HG03575 (cell line): ENCODE results near the gene PTAR1.
"Not testable (repeated sequence)": the region's sequence is repeated elsewhere in the genome, so short reads cannot be mapped to it uniquely, and the experiment has no call there.

Experiments
- ATAC-seq: cut with Tn5 transposase; IDR thresholded peaks from one replicate; pipeline ENCODE4 v1.9.1; 2021; ENCODE audit not compliant: unreplicated experiment, insufficient number of reproducible peaks, low FRiP score; ENCODE audit errors: extremely low read depth

PTAR1 gene

GRCh38 chr9:69759421-69760277, at the start of gene PTAR1:
PTAR1 (minus strand) TSS chr9:69760011; CDS start chr9:69759938, 73 bp downstream.
- peak; percentile 58 for ATAC-seq

GRCh38 chr9:69809304-69809863, 49.6 kb upstream of the PTAR1 start:
- no peak for ATAC-seq

- no peak for ATAC-seq
These were observed 46.8 kb upstream of the PTAR1 start for GRCh38 chr9:69806627-69807026.

- ATAC-seq, result no peak
These were observed 46.2 kb upstream of the PTAR1 start for GRCh38 chr9:69805962-69806515.

- no peak for ATAC-seq
These were observed 42.2 kb upstream of the PTAR1 start for GRCh38 chr9:69801989-69802388.

- ATAC-seq, result not testable (repeated sequence)
These were observed 40.2 kb upstream of the PTAR1 start for GRCh38 chr9:69800027-69800426.

- ATAC-seq, result not testable (repeated sequence)
These were observed 39.7 kb upstream of the PTAR1 start for GRCh38 chr9:69799521-69799920.

GRCh38 chr9:69798744-69799143, 38.9 kb upstream of the PTAR1 start:
- ATAC-seq, result no peak

GRCh38 chr9:69797675-69798074, 37.9 kb upstream of the PTAR1 start:
- ATAC-seq, result no peak

GRCh38 chr9:69794356-69794755, 34.5 kb upstream of the PTAR1 start:
- ATAC-seq, result no peak

- ATAC-seq, result no peak
These were observed 25.9 kb upstream of the PTAR1 start for GRCh38 chr9:69785757-69786156.

GRCh38 chr9:69773258-69773657, 13.4 kb upstream of the PTAR1 start:
- ATAC-seq, result no peak

- ATAC-seq, result no peak
These were observed 12.1 kb upstream of the PTAR1 start for GRCh38 chr9:69771775-69772418.

GRCh38 chr9:69768716-69769115, 8.9 kb upstream of the PTAR1 start:
- no peak for ATAC-seq

GRCh38 chr9:69768101-69768500, 8.3 kb upstream of the PTAR1 start:
- ATAC-seq, result no peak

- not testable (repeated sequence) for ATAC-seq
These were observed 4.1 kb upstream of the PTAR1 start for GRCh38 chr9:69763862-69764261.

- no peak for ATAC-seq
These were observed 2.7 kb upstream of the PTAR1 start for GRCh38 chr9:69762527-69762926.

- no peak for ATAC-seq
These were observed 433 bp upstream of the PTAR1 start for GRCh38 chr9:69760278-69760610.

GRCh38 chr9:69759021-69759420, 790 bp downstream of the PTAR1 start:
- no peak for ATAC-seq
